Mesenchymal stem cell (in vitro differentiated cells and primary cell): ENCODE results near the gene TBC1D22A.

Source experiments
- DNase-seq: peaks from one replicate; pipeline ENCODE4 v3.0.0-alpha.2; 2013
- H2AFZ ChIP-seq: one replicate; pipeline ENCODE4 v1.6.1; 2013; ENCODE audit warnings: low read depth, mild to moderate bottlenecking, control low read depth, inconsistent platforms, low read length, moderate library complexity
- H2AK5ac ChIP-seq: 2 replicates; pipeline ENCODE4 v1.6.1; 2013; ENCODE audit warnings: low read length, moderate library complexity, mild to moderate bottlenecking, inconsistent platforms; ENCODE audit not compliant: severe bottlenecking
- H2BK120ac ChIP-seq: one replicate; pipeline ENCODE4 v1.6.1; 2013; ENCODE audit warnings: low read depth, mild to moderate bottlenecking, inconsistent platforms, low read length, moderate library complexity
- H2BK12ac ChIP-seq, 2 experiments: one replicate each; pipeline ENCODE4 v1.6.1; 2013; ENCODE audit warnings: inconsistent platforms in 2 of 2, low read length in 2 of 2, mild to moderate bottlenecking in 2 of 2, moderate library complexity in 2 of 2, control low read depth in 1 of 2
- H2BK15ac ChIP-seq: one replicate; pipeline ENCODE4 v1.6.1; 2013; ENCODE audit warnings: mild to moderate bottlenecking, low read depth, inconsistent platforms; ENCODE audit not compliant: poor library complexity, severe bottlenecking
- H2BK5ac ChIP-seq: 2 replicates; pipeline ENCODE4 v1.6.1; 2013; ENCODE audit warnings: low read depth, mild to moderate bottlenecking, low read length, control low read depth, inconsistent platforms; ENCODE audit not compliant: poor library complexity, severe bottlenecking
- H3K14ac ChIP-seq, 2 experiments: one replicate each; pipeline ENCODE4 v1.6.1; 2013; ENCODE audit warnings: inconsistent platforms in 2 of 2, low read length in 2 of 2, control low read depth in 1 of 2, mild to moderate bottlenecking in 1 of 2, moderate library complexity in 1 of 2
- H3K18ac ChIP-seq, 2 experiments: one replicate each; pipeline ENCODE4 v1.6.1; 2013; ENCODE audit warnings: inconsistent platforms in 2 of 2, low read length in 2 of 2, control low read depth in 1 of 2, low read depth in 1 of 2, mild to moderate bottlenecking in 1 of 2
- H3K23ac ChIP-seq, 2 experiments: one replicate each; pipeline ENCODE4 v1.6.1; 2013; ENCODE audit warnings: inconsistent platforms in 2 of 2, low read length in 2 of 2, mild to moderate bottlenecking in 2 of 2, moderate library complexity in 2 of 2, control low read depth in 1 of 2
- H3K27ac ChIP-seq: 2 replicates; pipeline ENCODE4 v1.5.1; 2013; ENCODE audit warnings: mild to moderate bottlenecking, moderate library complexity, low read length, control low read depth, inconsistent platforms; ENCODE audit not compliant: poor library complexity, severe bottlenecking
- H3K27me3 ChIP-seq, 2 experiments: 2 replicates each; pipeline versions ENCODE4 v1.6.1 to v1.7.0; 2013; ENCODE audit warnings: low read length in 2 of 2, mild to moderate bottlenecking in 2 of 2, moderate library complexity in 2 of 2, control low read depth in 1 of 2, inconsistent platforms in 1 of 2; ENCODE audit not compliant: control insufficient read depth in 1 of 2, insufficient read depth in 1 of 2
- H3K36me3 ChIP-seq, 2 experiments: 2 replicates each; pipeline versions ENCODE4 v1.6.1 to v1.7.0; 2013; ENCODE audit warnings: low read length in 2 of 2, control low read depth in 1 of 2, inconsistent platforms in 1 of 2, low read depth in 1 of 2, mild to moderate bottlenecking in 1 of 2; ENCODE audit not compliant: insufficient read depth in 2 of 2, control insufficient read depth in 1 of 2
- H3K4ac ChIP-seq, 2 experiments: one replicate each; pipeline ENCODE4 v1.6.1; 2013; ENCODE audit warnings: inconsistent platforms in 2 of 2, low read length in 2 of 2, mild to moderate bottlenecking in 2 of 2, moderate library complexity in 2 of 2, control low read depth in 1 of 2, low read depth in 1 of 2
- H3K4me1 ChIP-seq: 2 replicates; pipeline ENCODE4 v1.6.1; 2013; ENCODE audit warnings: low read depth, low read length, control low read depth; ENCODE audit not compliant: control insufficient read depth, insufficient read depth
- H3K4me2 ChIP-seq: 2 replicates; pipeline ENCODE4 v1.6.1; 2013; ENCODE audit warnings: low read length, mild to moderate bottlenecking, inconsistent platforms; ENCODE audit not compliant: poor library complexity, severe bottlenecking
- H3K4me3 ChIP-seq, 2 experiments: 2 replicates each; pipeline versions ENCODE4 v1.5.1 to v1.7.0; 2013; ENCODE audit warnings: low read length in 2 of 2, mild to moderate bottlenecking in 2 of 2, control low read depth in 1 of 2, low read depth in 1 of 2; ENCODE audit not compliant: insufficient read depth in 1 of 2
- H3K79me1 ChIP-seq: replicated peaks from 2 replicates; pipeline ENCODE4 v1.6.1; 2013; ENCODE audit warnings: mild to moderate bottlenecking, control low read depth, low read length, inconsistent platforms; ENCODE audit not compliant: poor library complexity, severe bottlenecking
- H3K9ac ChIP-seq: 2 replicates; pipeline ENCODE4 v1.7.0; 2013; ENCODE audit warnings: mild to moderate bottlenecking, low read length, moderate library complexity
- H3K9me3 ChIP-seq: 2 replicates; pipeline ENCODE4 v1.7.0; 2013; ENCODE audit warnings: mild to moderate bottlenecking, low read length; ENCODE audit not compliant: control insufficient read depth
- H4K8ac ChIP-seq: one replicate; pipeline ENCODE4 v1.6.1; 2013; ENCODE audit warnings: inconsistent platforms, mild to moderate bottlenecking, low read length, moderate library complexity
- H4K91ac ChIP-seq: one replicate; pipeline ENCODE4 v1.6.1; 2013; ENCODE audit warnings: mild to moderate bottlenecking, low read length, inconsistent platforms
- WGBS: methylation state at CpG from one replicate; pipeline ENCODE4 v1.1.7; 2013; ENCODE audit warnings: mixed read lengths; 5-methylcytosine and 5-hydroxymethylcytosine counted together

Gene TBC1D22A

DNA sequence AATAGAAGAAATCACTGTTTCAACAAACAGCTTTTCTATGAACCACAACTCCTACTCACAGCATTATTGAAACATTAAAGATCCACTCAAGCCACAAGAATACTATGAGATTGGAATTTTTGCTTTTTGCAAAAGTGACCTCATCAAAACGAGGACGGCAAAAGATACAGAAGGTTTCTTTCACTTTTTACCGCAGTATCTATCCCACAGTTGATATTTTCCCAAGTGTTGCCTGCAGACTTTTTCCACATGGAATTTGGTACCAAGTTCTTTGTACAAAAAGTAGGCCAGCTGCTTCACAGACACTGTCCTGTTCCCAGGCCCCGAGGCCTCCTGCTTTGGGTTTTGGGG, 204.0 kb downstream of the TBC1D22A start:
- Histone ChIP-seq H3K4me1 (peaks cover 19% of the 10 kb centered on the region), H3K9me3 (no peaks in the 10 kb centered on the region), H2AFZ (no peak overlapping the region), H2BK5ac (no peak overlapping the region), H3K27ac (no peak overlapping the region), H3K4me3 (no peak overlapping the region), H3K4me2 (no peak overlapping the region), H3K4ac (no peak overlapping the region), H4K8ac (no peak overlapping the region), H3K9ac (no peak overlapping the region), H3K79me1 (peaks cover 61% of the 10 kb centered on the region), H3K36me3 (peaks cover 0 to 8% of the 10 kb centered on the region in 2 experiments), H3K23ac (no peak overlapping the region), H2BK15ac (no peak overlapping the region), H2BK120ac (no peak overlapping the region), H3K27me3 (no peaks in the 10 kb centered on the region), H4K91ac (no peak overlapping the region), H3K18ac (no peak overlapping the region), H2AK5ac (no peak overlapping the region), H2BK12ac (no peak overlapping the region), H3K14ac (no peak overlapping the region)
- 98% methylated on average over 4 of the region's 4 CpGs for WGBS
- DNase-seq, result no peak

DNA sequence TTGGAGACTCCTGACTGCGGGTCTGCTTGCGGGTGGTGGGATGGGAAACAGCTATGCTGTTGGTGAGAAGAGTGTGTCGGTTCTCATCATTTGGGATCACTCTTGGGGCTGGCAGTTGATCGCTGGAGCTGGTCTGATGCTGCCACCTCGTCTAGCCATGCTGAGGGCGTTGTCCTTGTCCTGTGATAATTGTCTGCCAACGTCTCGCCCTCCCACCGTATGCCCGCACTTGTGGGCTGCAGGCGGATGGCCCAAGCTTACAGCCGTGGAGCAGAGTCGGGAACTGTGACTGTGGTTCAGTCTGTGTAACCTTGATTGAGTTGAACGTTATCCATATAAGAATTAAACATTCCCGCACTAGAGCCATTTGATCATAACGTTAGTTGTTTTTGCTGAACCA, 204.4 kb downstream of the TBC1D22A start:
- Histone ChIP-seq H3K9me3 (no peaks in the 10 kb centered on the region), H3K18ac (no peak overlapping the region), H3K4ac (no peak overlapping the region), H3K14ac (no peak overlapping the region), H3K9ac (no peak overlapping the region), H3K4me1 (peaks cover 23% of the 10 kb centered on the region), H2BK120ac (no peak overlapping the region), H2AK5ac (no peak overlapping the region), H3K4me2 (no peak overlapping the region), H3K79me1 (peaks cover 61% of the 10 kb centered on the region), H3K27ac (no peak overlapping the region), H2AFZ (no peak overlapping the region), H3K27me3 (no peaks in the 10 kb centered on the region), H4K91ac (no peak overlapping the region), H4K8ac (no peak overlapping the region), H2BK5ac (no peak overlapping the region), H3K4me3 (no peak overlapping the region), H3K36me3 (peaks cover 0 to 4% of the 10 kb centered on the region in 2 experiments), H3K23ac (no peak overlapping the region), H2BK15ac (no peak overlapping the region), H2BK12ac (no peak overlapping the region)
- 97% methylated on average over 16 of the region's 16 CpGs for WGBS
- no peak for DNase-seq

DNA sequence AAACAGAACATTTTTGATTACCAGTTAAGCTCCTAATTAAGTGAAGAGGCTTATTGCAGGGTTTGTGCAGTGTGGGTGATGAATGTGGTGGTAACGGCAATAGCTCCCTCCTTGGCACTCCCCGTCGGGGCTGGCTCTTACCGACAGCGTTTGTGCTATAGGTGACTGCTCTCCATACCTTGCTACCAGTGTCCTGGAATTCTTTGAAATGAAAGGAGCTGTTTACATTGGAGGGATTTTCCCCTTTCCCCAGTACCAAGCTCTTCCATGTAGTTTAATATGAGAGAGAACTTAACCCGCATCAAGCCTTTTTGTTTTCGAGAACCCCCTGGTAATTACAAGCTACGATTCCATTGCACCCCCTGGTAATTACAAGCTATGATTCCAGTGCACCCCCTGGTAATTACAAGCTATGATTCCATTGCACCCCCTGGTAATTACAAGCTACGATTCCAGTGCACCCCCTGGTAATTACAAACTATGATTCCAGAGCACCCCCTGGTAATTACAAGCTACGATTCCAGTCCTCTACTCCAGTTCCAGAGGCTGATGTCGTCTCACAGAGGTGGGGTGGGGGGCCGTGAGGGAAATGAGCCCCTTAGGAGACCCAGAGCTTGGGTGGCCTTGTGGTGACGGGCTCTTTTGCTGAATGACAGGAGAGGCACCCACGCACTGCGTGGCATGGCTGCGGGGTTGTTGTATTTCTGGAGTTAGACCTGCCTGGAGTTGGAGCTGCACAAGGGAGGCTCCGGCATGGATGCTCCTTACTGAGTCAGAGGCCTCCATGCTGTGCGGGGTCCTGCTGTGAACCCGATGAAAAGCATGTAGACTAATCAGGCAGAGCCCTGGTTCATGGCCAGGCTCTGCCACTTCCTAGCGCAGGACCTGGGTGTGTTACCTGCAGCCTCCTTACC, 205.3 kb downstream of the TBC1D22A start:
- peaks cover 64% of the 10 kb centered on the region for H3K79me1 ChIP-seq
- 94% methylated on average over 20 of the region's 20 CpGs for WGBS
- no peak for DNase-seq

DNA sequence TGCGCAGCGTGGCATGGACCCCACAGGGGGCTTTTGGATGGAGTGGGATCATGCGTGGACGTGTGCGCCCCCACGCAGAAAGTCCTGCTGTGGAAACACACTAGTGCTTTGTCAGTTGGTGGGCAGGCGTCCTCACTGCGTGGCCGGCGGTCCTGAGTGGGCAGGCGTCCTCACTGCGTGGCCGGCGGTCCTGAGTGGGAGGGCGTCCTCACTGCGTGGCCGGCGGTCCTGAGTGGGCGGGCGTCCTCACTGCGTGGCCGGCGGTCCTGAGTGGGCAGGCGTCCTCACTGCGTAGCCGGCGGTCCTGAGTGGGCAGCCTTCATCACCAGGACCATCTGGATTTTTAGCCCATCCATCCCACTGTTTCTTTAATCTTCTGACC, 205.9 kb downstream of the TBC1D22A start:
- no peak overlapping the region for H3K23ac ChIP-seq
- no peak overlapping the region for H3K4me3 ChIP-seq
- no peak overlapping the region for H2BK120ac ChIP-seq
- H2AFZ ChIP-seq, result no peak overlapping the region
- H3K9me3 ChIP-seq, result no peaks in the 10 kb centered on the region
- H2BK5ac ChIP-seq, result no peak overlapping the region
- no peaks in the 10 kb centered on the region for H3K27me3 ChIP-seq
- H3K18ac ChIP-seq, result no peak overlapping the region
- no peak overlapping the region for H2AK5ac ChIP-seq
- H2BK12ac ChIP-seq, result no peak overlapping the region
- 97% methylated on average over 23 of the region's 27 CpGs for WGBS
- no peak overlapping the region for H3K27ac ChIP-seq
- H2BK15ac ChIP-seq, result no peak overlapping the region
- H3K4me2 ChIP-seq, result no peak overlapping the region
- H3K36me3 ChIP-seq, result peaks cover 0 to 13% of the 10 kb centered on the region in 2 experiments
- H3K9ac ChIP-seq, result no peak overlapping the region
- H3K79me1 ChIP-seq, result peaks cover 67% of the 10 kb centered on the region
- no peak overlapping the region for H3K4ac ChIP-seq
- no peak for DNase-seq
- peaks cover 34% of the 10 kb centered on the region for H3K4me1 ChIP-seq
- no peak overlapping the region for H4K91ac ChIP-seq
- H4K8ac ChIP-seq, result no peak overlapping the region
- no peak overlapping the region for H3K14ac ChIP-seq

More for the DNA sequence above, 205.3 kb downstream of the TBC1D22A start:
- Histone ChIP-seq H3K14ac (no peak overlapping the region), H3K18ac (no peak overlapping the region), H2AFZ (no peak overlapping the region), H2BK5ac (no peak overlapping the region), H2BK15ac (no peak overlapping the region), H3K9ac (no peak overlapping the region), H4K8ac (no peak overlapping the region), H3K4ac (no peak overlapping the region), H3K27ac (no peak overlapping the region), H3K4me1 (peaks cover 29% of the 10 kb centered on the region), H4K91ac (no peak overlapping the region), H2AK5ac (no peak overlapping the region), H3K23ac (no peak overlapping the region), H3K9me3 (no peaks in the 10 kb centered on the region), H3K4me3 (no peak overlapping the region), H3K4me2 (no peak overlapping the region), H3K36me3 (peaks cover 0 to 8% of the 10 kb centered on the region in 2 experiments), H3K27me3 (no peaks in the 10 kb centered on the region), H2BK12ac (no peak overlapping the region), H2BK120ac (no peak overlapping the region)
